Natural killer cell (primary cell): ENCODE measurements around the gene GNE. TPM values are rescaled to one million over a fixed set of nuclear protein-coding genes. Genes with fewer than 3 reads are reported as not detected.

ENCODE experiments used
- ATAC-seq, 3 donors: fragments of 150-1000 bp in 2 of 3; fragments of 200-7000 bp in 1 of 3; cut with Tn5 transposase; 1 replicate in 1 of 3; 2 replicates in 2 of 3; pipeline ENCODE4 v1.10.0; 2021; ENCODE audit warnings: mild to moderate bottlenecking in 2 of 3, moderate library complexity in 2 of 3
- DNase-seq, 2 donors: peaks; one replicate each; pipeline versions ENCODE4 v3.0.0 to v3.0.0-alpha.2; 2013 to 2021; ENCODE audit warnings: mixed read lengths in 1 of 2
- H3K27ac ChIP-seq: one replicate; pipeline ENCODE4 v1.5.1; 2013; ENCODE audit warnings: mild to moderate bottlenecking, low read length
- H3K27me3 ChIP-seq: one replicate; pipeline ENCODE4 v1.6.1; 2013; ENCODE audit warnings: low read length; ENCODE audit not compliant: control insufficient read depth, insufficient read depth
- H3K36me3 ChIP-seq: one replicate; pipeline ENCODE4 v1.6.1; 2013; ENCODE audit warnings: low read length; ENCODE audit not compliant: control insufficient read depth, insufficient read depth
- H3K4me1 ChIP-seq: one replicate; pipeline ENCODE4 v1.6.1; 2013; ENCODE audit warnings: low read length; ENCODE audit not compliant: control insufficient read depth, insufficient read depth
- H3K4me3 ChIP-seq: one replicate; pipeline ENCODE4 v1.5.1; 2013; ENCODE audit warnings: low read length
- H3K9me3 ChIP-seq: one replicate; pipeline ENCODE4 v1.6.1; 2013; ENCODE audit warnings: low read length; ENCODE audit not compliant: control insufficient read depth, insufficient read depth
- H3K27ac Mint-ChIP-seq, 2 donors: one replicate each; pipeline ENCODE4 v1.8.0; 2022; ENCODE audit warnings: mild to moderate bottlenecking in 2 of 2, mixed read lengths in 2 of 2, moderate library complexity in 1 of 2
- H3K27me3 Mint-ChIP-seq, 2 donors: one replicate each; pipeline ENCODE4 v1.8.0; 2022; ENCODE audit warnings: low read depth in 2 of 2, mixed read lengths in 2 of 2
- H3K36me3 Mint-ChIP-seq: one replicate; pipeline ENCODE4 v1.8.0; 2022; ENCODE audit warnings: mixed read lengths
- H3K4me1 Mint-ChIP-seq, 2 donors: one replicate each; pipeline ENCODE4 v1.8.0; 2022; ENCODE audit warnings: mixed read lengths in 2 of 2
- H3K4me3 Mint-ChIP-seq: one replicate; pipeline ENCODE4 v1.8.0; 2022; ENCODE audit warnings: mild to moderate bottlenecking, moderate library complexity, mixed read lengths
- H3K9me3 Mint-ChIP-seq, 2 donors: one replicate each; pipeline ENCODE4 v1.8.0; 2022; ENCODE audit warnings: mixed read lengths in 2 of 2
- WGBS: methylation state at CpG from one replicate; pipeline ENCODE4 v1.1.7; 2013; ENCODE audit warnings: missing lambda C conversion rate; ENCODE audit not compliant: insufficient coverage; 5-methylcytosine and 5-hydroxymethylcytosine counted together
- intact Hi-C: fragments of 100-400 bp; cut with micrococcal nuclease; formaldehyde crosslinking; loops from one replicate; pipeline ENCODE4 v1.14.2; 2022
- total RNA-seq, 4 donors: library from RNA; stranded (reverse); fragments of 120-200 nt in 1 of 4; gene quantifications; one replicate each; pipeline versions ENCODE4 v1.2.3 to v1.2.4, GENCODE V29; 2013 to 2022
- TF ChIP-seq, protein P1 (sequence below): fragments of 200-600 bp; IDR thresholded peaks from one replicate; pipeline ENCODE4 v1.8.0; 2022; ENCODE audit warnings: antibody characterized with exemption

Gene GNE
- total RNA-seq, 3 donors from 2014 or later (not counting 1 experiment from before 2014, with no cell fraction given): 10.6 to 12.4 (median 11.3) TPM

DNA sequence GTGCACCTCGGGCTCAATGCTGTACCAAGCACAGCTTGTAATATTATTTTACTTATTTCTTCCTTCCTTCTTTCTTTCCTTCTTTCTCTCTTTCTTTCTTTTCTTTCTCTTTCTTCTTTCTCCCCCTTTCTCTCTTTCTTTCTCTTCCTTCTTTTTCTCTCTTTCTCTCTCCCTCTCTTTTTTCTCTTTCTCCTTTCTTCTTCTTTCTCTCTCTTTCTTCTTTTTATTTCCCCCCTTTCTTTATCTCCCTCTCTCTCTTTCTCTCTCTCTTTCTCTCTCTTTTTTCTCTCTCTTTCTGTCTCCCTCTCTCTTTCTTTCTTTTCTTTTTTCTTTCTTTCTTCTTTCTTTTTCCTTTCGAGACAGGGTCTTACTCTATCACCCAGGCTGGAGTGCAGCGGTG, 32.7 kb upstream of the GNE start:
- Histone ChIP-seq H3K36me3 (no peaks in the 10 kb centered on the region), H3K9me3 (no peaks in the 10 kb centered on the region), H3K27me3 (no peaks in the 10 kb centered on the region), H3K4me3 (no peak overlapping the region), H3K27ac (no peak overlapping the region), H3K4me1 (no peaks in the 10 kb centered on the region)
- Mint-ChIP-seq H3K4me3 (no peak overlapping the region), H3K27ac (no peak overlapping the region), H3K4me1 (no peaks in the 10 kb centered on the region), H3K36me3 (no peaks in the 10 kb centered on the region), H3K9me3 (no peaks in the 10 kb centered on the region), H3K27me3 (no peaks in the 10 kb centered on the region)
- intact Hi-C loops: no loop called here
- ATAC-seq (no peak), DNase-seq (no peak)
- WGBS: 83% methylated on average over 3 of the region's 3 CpGs
- TF ChIP-seq, protein P1, sequence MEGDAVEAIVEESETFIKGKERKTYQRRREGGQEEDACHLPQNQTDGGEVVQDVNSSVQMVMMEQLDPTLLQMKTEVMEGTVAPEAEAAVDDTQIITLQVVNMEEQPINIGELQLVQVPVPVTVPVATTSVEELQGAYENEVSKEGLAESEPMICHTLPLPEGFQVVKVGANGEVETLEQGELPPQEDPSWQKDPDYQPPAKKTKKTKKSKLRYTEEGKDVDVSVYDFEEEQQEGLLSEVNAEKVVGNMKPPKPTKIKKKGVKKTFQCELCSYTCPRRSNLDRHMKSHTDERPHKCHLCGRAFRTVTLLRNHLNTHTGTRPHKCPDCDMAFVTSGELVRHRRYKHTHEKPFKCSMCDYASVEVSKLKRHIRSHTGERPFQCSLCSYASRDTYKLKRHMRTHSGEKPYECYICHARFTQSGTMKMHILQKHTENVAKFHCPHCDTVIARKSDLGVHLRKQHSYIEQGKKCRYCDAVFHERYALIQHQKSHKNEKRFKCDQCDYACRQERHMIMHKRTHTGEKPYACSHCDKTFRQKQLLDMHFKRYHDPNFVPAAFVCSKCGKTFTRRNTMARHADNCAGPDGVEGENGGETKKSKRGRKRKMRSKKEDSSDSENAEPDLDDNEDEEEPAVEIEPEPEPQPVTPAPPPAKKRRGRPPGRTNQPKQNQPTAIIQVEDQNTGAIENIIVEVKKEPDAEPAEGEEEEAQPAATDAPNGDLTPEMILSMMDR: peak; percentile 8

DNA sequence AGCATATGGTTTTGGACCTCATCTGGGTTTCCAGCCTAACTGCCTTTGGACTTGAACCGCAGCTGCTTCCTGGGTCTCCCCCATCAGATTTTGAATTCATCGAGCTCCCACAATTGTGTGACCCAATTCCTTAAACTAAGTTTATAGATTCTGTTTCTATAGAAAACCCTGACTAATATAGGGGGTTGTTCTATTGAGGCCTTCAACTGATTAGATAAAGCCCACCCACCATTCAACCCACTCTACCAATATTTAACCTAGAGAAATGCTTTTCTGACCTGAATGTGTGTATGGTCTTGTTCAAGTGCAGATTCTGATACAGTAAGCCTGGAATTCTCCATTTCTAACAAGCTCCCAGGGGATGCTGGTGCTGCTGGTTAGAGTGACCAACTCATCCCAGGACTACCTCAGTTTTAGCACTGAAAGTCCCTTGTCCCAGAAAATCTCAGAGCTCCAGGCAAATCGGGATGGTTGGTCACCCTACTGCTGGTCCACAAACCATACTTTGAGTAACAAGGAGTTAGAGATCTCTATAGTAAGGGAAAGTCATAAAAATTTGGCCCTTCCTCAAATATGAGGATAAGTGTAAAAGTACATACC, 31.7 kb upstream of the GNE start:
- Mint-ChIP-seq H3K27me3 (no peaks in the 10 kb centered on the region), H3K36me3 (no peaks in the 10 kb centered on the region), H3K4me1 (no peaks in the 10 kb centered on the region), H3K9me3 (no peaks in the 10 kb centered on the region), H3K27ac (no peak overlapping the region), H3K4me3 (no peak overlapping the region)
- ATAC-seq (no peak), DNase-seq (no peak)
- TF ChIP-seq, protein P1: no peak
- H3K27ac ChIP-seq: no peak overlapping the region
- H3K27me3 ChIP-seq: no peaks in the 10 kb centered on the region
- no peak overlapping the region for H3K4me3 ChIP-seq
- H3K9me3 ChIP-seq: no peaks in the 10 kb centered on the region
- WGBS: 87% methylated on average over 3 of the region's 3 CpGs
- intact Hi-C loops: no loop called here
- no peaks in the 10 kb centered on the region for H3K4me1 ChIP-seq
- no peaks in the 10 kb centered on the region for H3K36me3 ChIP-seq

DNA sequence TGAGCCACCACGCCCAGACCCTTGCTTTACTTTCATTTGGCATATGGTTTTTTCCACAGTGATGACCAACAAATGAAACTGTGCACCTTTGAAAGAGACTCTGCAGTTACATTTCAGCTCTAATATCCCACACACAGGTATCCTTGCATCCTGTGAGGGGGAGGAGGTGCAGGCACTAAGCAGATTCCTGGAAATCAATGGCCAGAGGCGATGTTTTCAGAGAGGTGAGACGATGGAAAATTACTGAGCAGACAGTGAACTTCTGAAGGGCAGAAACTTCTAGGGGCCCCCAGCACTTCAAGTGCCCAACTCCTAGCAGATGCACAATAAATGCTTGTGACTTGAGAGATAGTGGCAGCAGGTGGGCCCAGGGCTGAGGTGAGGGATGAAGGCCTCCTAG, 29.8 kb upstream of the GNE start:
- no peaks in the 10 kb centered on the region for H3K4me1 ChIP-seq
- H3K4me1 Mint-ChIP-seq: no peaks in the 10 kb centered on the region
- intact Hi-C loops: no loop called here
- no peak overlapping the region for H3K27ac Mint-ChIP-seq
- DNase-seq (no peak), ATAC-seq (no peak)
- no peaks in the 10 kb centered on the region for H3K9me3 ChIP-seq
- H3K36me3 ChIP-seq: no peaks in the 10 kb centered on the region
- no peaks in the 10 kb centered on the region for H3K36me3 Mint-ChIP-seq
- H3K4me3 ChIP-seq: no peak overlapping the region
- no peak overlapping the region for H3K27ac ChIP-seq
- WGBS: 85% methylated on average over 3 of the region's 3 CpGs
- no peaks in the 10 kb centered on the region for H3K9me3 Mint-ChIP-seq
- TF ChIP-seq, protein P1: no peak
- H3K27me3 Mint-ChIP-seq: no peaks in the 10 kb centered on the region
- no peak overlapping the region for H3K4me3 Mint-ChIP-seq
- H3K27me3 ChIP-seq: no peaks in the 10 kb centered on the region

DNA sequence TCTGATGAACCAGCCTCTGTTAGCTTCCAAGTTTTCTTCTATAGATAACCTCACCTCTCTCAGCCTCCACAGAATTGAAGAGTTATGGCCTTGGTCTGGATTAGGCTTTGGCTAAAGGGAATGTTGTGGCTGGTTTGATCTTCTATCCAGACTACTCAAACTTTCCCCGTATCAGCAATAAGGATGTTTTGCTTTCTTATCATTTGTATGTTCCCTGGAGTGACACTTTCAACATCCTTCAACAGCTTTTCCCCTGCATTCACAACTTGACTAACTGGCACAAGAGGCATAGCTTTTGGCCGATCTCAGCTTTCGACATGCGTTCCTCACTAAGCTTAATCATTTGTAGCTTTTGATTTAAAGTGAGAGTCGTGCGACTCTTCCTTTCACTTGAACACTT, 28.1 kb upstream of the GNE start:
- Mint-ChIP-seq H3K9me3 (no peaks in the 10 kb centered on the region), H3K4me3 (no peak overlapping the region)
- TF ChIP-seq, protein P1: no peak

More for the DNA sequence above, 28.1 kb upstream of the GNE start:
- DNase-seq (no peak), ATAC-seq (no peak)
- intact Hi-C loops: no loop called here
- Mint-ChIP-seq H3K36me3 (no peaks in the 10 kb centered on the region), H3K4me1 (no peaks in the 10 kb centered on the region), H3K27me3 (no peaks in the 10 kb centered on the region), H3K27ac (no peak overlapping the region)
- Histone ChIP-seq H3K36me3 (no peaks in the 10 kb centered on the region), H3K4me1 (no peaks in the 10 kb centered on the region), H3K27me3 (no peaks in the 10 kb centered on the region), H3K4me3 (no peak overlapping the region), H3K27ac (no peak overlapping the region), H3K9me3 (no peaks in the 10 kb centered on the region)
- WGBS: 93% methylated on average over 6 of the region's 6 CpGs
